HepG2 (cell line): ENCODE results near the gene PPM1G. TPM values are rescaled to one million over a fixed set of nuclear protein-coding genes. Genes with fewer than 3 reads are reported as not detected.

Source experiments
- AFF4 ChIP-seq: sonication (generic); formaldehyde crosslinking; IDR thresholded peaks from 2 replicates; pipeline ENCODE4 v1.4.0; 2020; ENCODE audit warnings: missing genetic modification reagents
- DDIT3 ChIP-seq: sonication (generic); formaldehyde crosslinking; IDR thresholded peaks from 2 replicates; pipeline ENCODE4 v1.4.0; 2020; ENCODE audit warnings: mild to moderate bottlenecking, missing genetic modification reagents
- EEA1 ChIP-seq: sonication (generic); formaldehyde crosslinking; IDR thresholded peaks from 2 replicates; pipeline ENCODE4 v1.5.1; 2020; ENCODE audit warnings: mild to moderate bottlenecking, missing genetic modification reagents, borderline replicate concordance
- ETV5 ChIP-seq: IDR thresholded peaks from 2 replicates; pipeline ENCODE4 v1.6.1; 2018; ENCODE audit warnings: missing biosample characterization, missing genetic modification reagents, inconsistent platforms, borderline replicate concordance
- HOXA9 ChIP-seq: sonication (generic); formaldehyde crosslinking; IDR thresholded peaks from 2 replicates; pipeline ENCODE4 v1.8.1; 2022; ENCODE audit warnings: missing genetic modification reagents, mild to moderate bottlenecking, moderate library complexity, borderline replicate concordance
- MBD4 ChIP-seq: IDR thresholded peaks from 2 replicates; pipeline ENCODE4 v1.6.1; 2012; ENCODE audit warnings: low read length, inconsistent platforms, borderline replicate concordance
- MED1 ChIP-seq: sonication (generic); formaldehyde crosslinking; IDR thresholded peaks from 2 replicates; pipeline ENCODE4 v1.4.0; 2020; ENCODE audit warnings: missing genetic modification reagents
- MLX ChIP-seq: IDR thresholded peaks from 2 replicates; pipeline ENCODE4 v1.6.1; 2016
- NR3C1 ChIP-seq: sonication (generic); formaldehyde crosslinking; IDR thresholded peaks from 2 replicates; pipeline ENCODE4 v1.4.0; 2020; ENCODE audit warnings: missing genetic modification reagents
- POGK ChIP-seq: sonication (generic); formaldehyde crosslinking; conservative IDR thresholded peaks from 2 replicates; pipeline ENCODE4 v1.8.0; 2022; ENCODE audit warnings: mild to moderate bottlenecking, moderate library complexity, missing genetic modification reagents
- SNAPC5 ChIP-seq: sonication (generic); formaldehyde crosslinking; IDR thresholded peaks from 2 replicates; pipeline ENCODE4 v1.8.1; 2023; ENCODE audit warnings: mild to moderate bottlenecking, missing genetic modification reagents, borderline replicate concordance
- ZBTB44 ChIP-seq: sonication (generic); formaldehyde crosslinking; IDR thresholded peaks from 2 replicates; pipeline ENCODE4 v1.4.0; 2020; ENCODE audit warnings: missing genetic modification reagents
- ZFAT ChIP-seq: sonication (generic); formaldehyde crosslinking; conservative IDR thresholded peaks from 2 replicates; pipeline ENCODE4 v1.8.1; 2023; ENCODE audit warnings: missing genetic modification reagents, inconsistent platforms
- ZNF317 ChIP-seq: sonication (generic); formaldehyde crosslinking; IDR thresholded peaks from 2 replicates; pipeline ENCODE4 v1.5.0; 2020; ENCODE audit warnings: mild to moderate bottlenecking, missing genetic modification reagents
- ZNF337 ChIP-seq: sonication (generic); formaldehyde crosslinking; IDR thresholded peaks from 2 replicates; pipeline ENCODE4 v1.5.1; 2020; ENCODE audit warnings: missing genetic modification reagents, low read depth, mild to moderate bottlenecking, borderline replicate concordance
- ZNF503 ChIP-seq: sonication (generic); formaldehyde crosslinking; IDR thresholded peaks from 2 replicates; pipeline ENCODE4 v1.4.0; 2020; ENCODE audit warnings: missing genetic modification reagents
- ZNF558 ChIP-seq: sonication (generic); formaldehyde crosslinking; IDR thresholded peaks from 2 replicates; pipeline ENCODE4 v1.9.0; 2022; ENCODE audit warnings: mild to moderate bottlenecking, missing genetic modification reagents, borderline replicate concordance
- ZNF792 ChIP-seq: IDR thresholded peaks from 2 replicates; pipeline ENCODE4 v1.6.1; 2016
- polyA plus RNA-seq, 8 experiments: library from polyadenylated mRNA; depleted of rRNA in 3 of 8; stranded (reverse) in 7 of 8; unstranded in 1 of 8; fragments of >200 nt; fragmentation: Illumina TruSeq in 4 of 8; extraction: Trizol in 4 of 8; gene quantifications; 2 replicates each; pipeline versions ENCODE4 v1.2.1 to v1.2.3, GENCODE V29; 2011 to 2016; ENCODE audit warnings: low read depth in 4 of 8, missing spikeins in 1 of 8, mixed read lengths in 1 of 8; ENCODE audit not compliant: insufficient read depth in 1 of 8
- total RNA-seq, 5 experiments: library from RNA; depleted of rRNA; stranded (reverse); fragments of >200 nt; fragmentation: Illumina TruSeq; extraction: Trizol; gene quantifications; 2 replicates each; pipeline ENCODE4 v1.2.3, GENCODE V29; 2016; ENCODE audit warnings: low read depth in 1 of 5

Gene PPM1G
- total and polyA plus RNA-seq, 2 of the 13 experiments (the other 11 are each of a cell fraction or from before 2014, with no cell fraction given): 58.2 to 213 TPM

- TF ChIP-seq MBD4 (no peak), MLX (CRISPR knock-in tag) (no peak), ZNF558 (CRISPR knock-in tag) (no peak), ZBTB44 (no peak), SNAPC5 (CRISPR knock-in tag) (no peak), ZNF792 (CRISPR knock-in tag) (no peak), ETV5 (CRISPR knock-in tag) (peak; percentile 16; the same call in 1 of the 2 replicates), EEA1 (CRISPR knock-in tag) (no peak), MED1 (CRISPR knock-in tag) (no peak), DDIT3 (CRISPR knock-in tag) (no peak), HOXA9 (no peak; the same call in 1 of the 2 replicates), ZNF503 (CRISPR knock-in tag) (no peak), ZNF317 (no peak), NR3C1 (CRISPR knock-in tag) (no peak), POGK (no peak), AFF4 (CRISPR knock-in tag) (0 out of 2 replicates have a peak, but pooled peaks have one; percentile 60), ZFAT (CRISPR knock-in tag) (no peak), ZNF337 (CRISPR knock-in tag) (no peak)
Measured at GRCh38 chr2:27380626-27381545, 28.5 kb downstream of the PPM1G start, which contains the start of gene ZNF513 (continued).
